ENCODE data around the gene GPAT3.
"Not testable (repeated sequence)": the region's sequence is repeated elsewhere in the genome, so short reads cannot be mapped to it uniquely, and the experiment has no call there.

GPAT3 gene

GRCh38 chr4:83603129-83603528 lies 67.2 kb downstream of the GPAT3 start:
- DNase-seq (ENCODE audit: low spot score) = no peak

- no peak for DNase-seq (ENCODE audit: low spot score)
These were observed 68.4 kb downstream of the GPAT3 start for GRCh38 chr4:83604321-83604720.

GRCh38 chr4:83605210-83605609 lies 69.3 kb downstream of the GPAT3 start:
- no peak for DNase-seq (ENCODE audit: low spot score)

GRCh38 chr4:83605744-83606172 lies 69.8 kb downstream of the GPAT3 start:
- DNase-seq (ENCODE audit: low spot score) = no peak

GRCh38 chr4:83606460-83606859 lies 70.6 kb downstream of the GPAT3 start:
- no peak for DNase-seq (ENCODE audit: low spot score)

GRCh38 chr4:83606898-83607297 lies 71.0 kb downstream of the GPAT3 start:
- no peak for DNase-seq (ENCODE audit: low spot score)

GRCh38 chr4:83609365-83609764 lies 73.5 kb downstream of the GPAT3 start:
- DNase-seq (ENCODE audit: low spot score) = no peak

- DNase-seq (ENCODE audit: low spot score) = no peak
These were observed 74.8 kb downstream of the GPAT3 start for GRCh38 chr4:83610729-83611128.

GRCh38 chr4:83613023-83613422 lies 77.1 kb downstream of the GPAT3 start:
- no peak for DNase-seq (ENCODE audit: low spot score)

GRCh38 chr4:83613994-83614393 lies 78.1 kb downstream of the GPAT3 start:
- no peak for DNase-seq (ENCODE audit: low spot score)

GRCh38 chr4:83616252-83616651 lies 80.3 kb downstream of the GPAT3 start:
- DNase-seq (ENCODE audit: low spot score) = no peak

GRCh38 chr4:83617371-83618035 lies 81.6 kb downstream of the GPAT3 start:
- no peak for DNase-seq (ENCODE audit: low spot score)

GRCh38 chr4:83618431-83618830 lies 82.5 kb downstream of the GPAT3 start:
- no peak for DNase-seq (ENCODE audit: low spot score)

- DNase-seq (ENCODE audit: low spot score) = no peak
These were observed 83.2 kb downstream of the GPAT3 start for GRCh38 chr4:83618991-83619645.

GRCh38 chr4:83622127-83622526 lies 86.2 kb downstream of the GPAT3 start:
- DNase-seq (ENCODE audit: low spot score) = not testable (repeated sequence)

GRCh38 chr4:83625821-83626220 lies 89.9 kb downstream of the GPAT3 start:
- no peak for DNase-seq (ENCODE audit: low spot score)

GRCh38 chr4:83626245-83626836 lies 90.4 kb downstream of the GPAT3 start:
- DNase-seq (ENCODE audit: low spot score) = no peak

- DNase-seq (ENCODE audit: low spot score) = no peak
These were observed 94.2 kb downstream of the GPAT3 start for GRCh38 chr4:83629945-83630721.

GRCh38 chr4:83631066-83631465 lies 95.2 kb downstream of the GPAT3 start:
- DNase-seq (ENCODE audit: low spot score) = no peak

GRCh38 chr4:83636930-83637329 lies 101.0 kb downstream of the GPAT3 start:
- DNase-seq (ENCODE audit: low spot score) = no peak

GRCh38 chr4:83639849-83640493 lies 104.1 kb downstream of the GPAT3 start:
- DNase-seq (ENCODE audit: low spot score) = peak; percentile 47

GRCh38 chr4:83643036-83643435 lies 107.1 kb downstream of the GPAT3 start:
- DNase-seq (ENCODE audit: low spot score) = no peak

Measured in germinal center (tissue), 1 donor.